Mammary epithelial cell (primary cell): Measurements from ENCODE around the gene ASS1.

ENCODE experiments used
- EZH2 ChIP-seq: IDR thresholded peaks from 2 replicates; pipeline ENCODE4 v1.6.1; 2012; ENCODE audit warnings: low read length, inconsistent platforms, borderline replicate concordance
- TF ChIP-seq, protein P1 (sequence below), 2 donors: IDR thresholded peaks in 1 of 2; conservative IDR thresholded peaks in 1 of 2; 2 replicates each; pipeline ENCODE4 v1.5.1; 2011 to 2012; ENCODE audit warnings: inconsistent platforms in 2 of 2, low read length in 2 of 2, mild to moderate bottlenecking in 2 of 2, control low read depth in 1 of 2, low read depth in 1 of 2; ENCODE audit not compliant: insufficient read depth in 1 of 2; ENCODE audit errors: extremely low read depth in 1 of 2

DNA sequence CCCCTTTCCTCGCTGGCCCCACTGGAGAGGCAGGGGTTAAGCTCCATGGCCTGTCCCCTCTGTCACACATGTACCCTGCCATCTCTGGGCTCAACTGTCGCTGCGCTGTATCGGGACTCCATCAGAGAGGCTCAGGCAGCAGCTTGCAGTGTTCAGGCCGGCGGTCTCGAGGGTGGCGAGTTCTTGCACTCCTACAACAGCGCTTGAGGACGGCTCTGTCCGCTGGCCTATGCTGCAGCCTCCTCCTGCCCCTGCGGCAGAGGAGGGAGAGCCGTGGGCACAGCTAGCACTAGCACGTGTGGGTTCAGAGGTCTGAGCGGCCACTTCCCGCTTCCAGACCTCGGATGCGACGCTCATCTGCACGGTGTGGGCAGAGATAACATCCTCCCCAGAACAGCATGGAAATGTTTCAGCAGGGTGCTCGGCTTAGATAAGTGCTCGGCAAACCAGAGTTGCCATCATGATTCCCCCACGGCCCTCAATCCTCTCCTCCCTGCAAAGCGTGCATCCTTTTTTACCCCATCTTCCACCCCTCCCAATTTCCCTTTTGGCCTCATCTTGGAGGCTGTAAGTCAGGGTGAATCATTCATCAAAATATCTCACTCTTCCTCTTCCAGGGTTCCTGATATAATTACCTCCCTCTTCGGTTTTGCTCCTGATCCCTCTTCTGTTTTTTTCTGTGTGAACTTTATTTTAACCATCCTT lies 92.7 kb downstream of the ASS1 start:
- TF ChIP-seq, protein P1, sequence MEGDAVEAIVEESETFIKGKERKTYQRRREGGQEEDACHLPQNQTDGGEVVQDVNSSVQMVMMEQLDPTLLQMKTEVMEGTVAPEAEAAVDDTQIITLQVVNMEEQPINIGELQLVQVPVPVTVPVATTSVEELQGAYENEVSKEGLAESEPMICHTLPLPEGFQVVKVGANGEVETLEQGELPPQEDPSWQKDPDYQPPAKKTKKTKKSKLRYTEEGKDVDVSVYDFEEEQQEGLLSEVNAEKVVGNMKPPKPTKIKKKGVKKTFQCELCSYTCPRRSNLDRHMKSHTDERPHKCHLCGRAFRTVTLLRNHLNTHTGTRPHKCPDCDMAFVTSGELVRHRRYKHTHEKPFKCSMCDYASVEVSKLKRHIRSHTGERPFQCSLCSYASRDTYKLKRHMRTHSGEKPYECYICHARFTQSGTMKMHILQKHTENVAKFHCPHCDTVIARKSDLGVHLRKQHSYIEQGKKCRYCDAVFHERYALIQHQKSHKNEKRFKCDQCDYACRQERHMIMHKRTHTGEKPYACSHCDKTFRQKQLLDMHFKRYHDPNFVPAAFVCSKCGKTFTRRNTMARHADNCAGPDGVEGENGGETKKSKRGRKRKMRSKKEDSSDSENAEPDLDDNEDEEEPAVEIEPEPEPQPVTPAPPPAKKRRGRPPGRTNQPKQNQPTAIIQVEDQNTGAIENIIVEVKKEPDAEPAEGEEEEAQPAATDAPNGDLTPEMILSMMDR (conservative IDR thresholded peaks at IDR 0.05 in 1 of 2, IDR thresholded peaks at IDR 0.05 in 1 of 2; ENCODE audit: extremely low read depth in 1 of 2, insufficient read depth in 1 of 2, low read depth in 1 of 2, low read length in 2 of 2), result no peak
- TF ChIP-seq EZH2, result no peak
